Thyroid gland (tissue), 4 donors: ENCODE measurements around the gene SARDH. TPM values are rescaled to one million over a fixed set of nuclear protein-coding genes. Genes with fewer than 3 reads are reported as not detected.

Source experiments
- DNase-seq, 2 donors: peaks; one replicate each; pipeline ENCODE4 v3.0.0-alpha.2; 2019
- H3K27ac ChIP-seq, 3 donors: fragments of 200-600 bp; sonication (generic); 1 replicate in 2 of 3; 2 replicates in 1 of 3; pipeline ENCODE4 v1.5.1; 2016 to 2019; ENCODE audit warnings: mild to moderate bottlenecking in 1 of 3, moderate library complexity in 1 of 3
- H3K27me3 ChIP-seq: fragments of 200-600 bp; sonication (generic); one replicate; pipeline ENCODE4 v1.5.1; 2019
- H3K36me3 ChIP-seq, 2 donors: fragments of 200-600 bp; sonication (generic); one replicate each; pipeline ENCODE4 v1.5.1; 2016 to 2019
- H3K4me1 ChIP-seq, 2 donors: fragments of 200-600 bp; sonication (generic); one replicate each; pipeline ENCODE4 v1.5.1; 2017 to 2019
- H3K4me3 ChIP-seq, 3 donors: fragments of 200-600 bp; sonication (generic); replicated peaks in 1 of 3; 1 replicate in 2 of 3; 2 replicates in 1 of 3; pipeline ENCODE4 v1.5.1; 2016; ENCODE audit warnings: mild to moderate bottlenecking in 1 of 3
- H3K9me3 ChIP-seq: fragments of 200-600 bp; sonication (generic); one replicate; pipeline ENCODE4 v1.5.1; 2017
- POLR2A ChIP-seq, 2 donors: fragments of 450-650 bp; IDR thresholded peaks; one replicate each; pipeline ENCODE4 v1.6.1; 2017; ENCODE audit warnings: antibody characterized with exemption in 2 of 2, mild to moderate bottlenecking in 2 of 2, moderate library complexity in 1 of 2
- WGBS, 2 donors: methylation state at CpG; one replicate each; pipeline ENCODE4 v1.1.5; 2017; 5-methylcytosine and 5-hydroxymethylcytosine counted together
- intact Hi-C: fragments of 100-400 bp; cut with DNase I; formaldehyde crosslinking; loops from one replicate; pipeline ENCODE4 v1.15.1; 2023
- total RNA-seq, 4 donors: library from RNA; depleted of rRNA; stranded (reverse); fragments of >200 nt; gene quantifications; one replicate each; pipeline ENCODE4 v1.2.3, GENCODE V29; 2016
- TF ChIP-seq, protein P1 (sequence below), 6 experiments: fragments of 200-600 bp in 3 of 6; fragments of 450-650 bp in 3 of 6; sonication (generic) in 3 of 6; IDR thresholded peaks; one replicate each; pipeline ENCODE4 v1.5.1; 2016 to 2019; ENCODE audit warnings: antibody characterized with exemption in 6 of 6, mild to moderate bottlenecking in 2 of 6, inconsistent platforms in 1 of 6, moderate library complexity in 1 of 6

SARDH gene, protein sequence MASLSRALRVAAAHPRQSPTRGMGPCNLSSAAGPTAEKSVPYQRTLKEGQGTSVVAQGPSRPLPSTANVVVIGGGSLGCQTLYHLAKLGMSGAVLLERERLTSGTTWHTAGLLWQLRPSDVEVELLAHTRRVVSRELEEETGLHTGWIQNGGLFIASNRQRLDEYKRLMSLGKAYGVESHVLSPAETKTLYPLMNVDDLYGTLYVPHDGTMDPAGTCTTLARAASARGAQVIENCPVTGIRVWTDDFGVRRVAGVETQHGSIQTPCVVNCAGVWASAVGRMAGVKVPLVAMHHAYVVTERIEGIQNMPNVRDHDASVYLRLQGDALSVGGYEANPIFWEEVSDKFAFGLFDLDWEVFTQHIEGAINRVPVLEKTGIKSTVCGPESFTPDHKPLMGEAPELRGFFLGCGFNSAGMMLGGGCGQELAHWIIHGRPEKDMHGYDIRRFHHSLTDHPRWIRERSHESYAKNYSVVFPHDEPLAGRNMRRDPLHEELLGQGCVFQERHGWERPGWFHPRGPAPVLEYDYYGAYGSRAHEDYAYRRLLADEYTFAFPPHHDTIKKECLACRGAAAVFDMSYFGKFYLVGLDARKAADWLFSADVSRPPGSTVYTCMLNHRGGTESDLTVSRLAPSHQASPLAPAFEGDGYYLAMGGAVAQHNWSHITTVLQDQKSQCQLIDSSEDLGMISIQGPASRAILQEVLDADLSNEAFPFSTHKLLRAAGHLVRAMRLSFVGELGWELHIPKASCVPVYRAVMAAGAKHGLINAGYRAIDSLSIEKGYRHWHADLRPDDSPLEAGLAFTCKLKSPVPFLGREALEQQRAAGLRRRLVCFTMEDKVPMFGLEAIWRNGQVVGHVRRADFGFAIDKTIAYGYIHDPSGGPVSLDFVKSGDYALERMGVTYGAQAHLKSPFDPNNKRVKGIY
- total RNA-seq: 1 to 10 TPM in 3 of 4 donors, not detected in 1; 2.2 to 6.2 (median 3.3) TPM

DNA sequence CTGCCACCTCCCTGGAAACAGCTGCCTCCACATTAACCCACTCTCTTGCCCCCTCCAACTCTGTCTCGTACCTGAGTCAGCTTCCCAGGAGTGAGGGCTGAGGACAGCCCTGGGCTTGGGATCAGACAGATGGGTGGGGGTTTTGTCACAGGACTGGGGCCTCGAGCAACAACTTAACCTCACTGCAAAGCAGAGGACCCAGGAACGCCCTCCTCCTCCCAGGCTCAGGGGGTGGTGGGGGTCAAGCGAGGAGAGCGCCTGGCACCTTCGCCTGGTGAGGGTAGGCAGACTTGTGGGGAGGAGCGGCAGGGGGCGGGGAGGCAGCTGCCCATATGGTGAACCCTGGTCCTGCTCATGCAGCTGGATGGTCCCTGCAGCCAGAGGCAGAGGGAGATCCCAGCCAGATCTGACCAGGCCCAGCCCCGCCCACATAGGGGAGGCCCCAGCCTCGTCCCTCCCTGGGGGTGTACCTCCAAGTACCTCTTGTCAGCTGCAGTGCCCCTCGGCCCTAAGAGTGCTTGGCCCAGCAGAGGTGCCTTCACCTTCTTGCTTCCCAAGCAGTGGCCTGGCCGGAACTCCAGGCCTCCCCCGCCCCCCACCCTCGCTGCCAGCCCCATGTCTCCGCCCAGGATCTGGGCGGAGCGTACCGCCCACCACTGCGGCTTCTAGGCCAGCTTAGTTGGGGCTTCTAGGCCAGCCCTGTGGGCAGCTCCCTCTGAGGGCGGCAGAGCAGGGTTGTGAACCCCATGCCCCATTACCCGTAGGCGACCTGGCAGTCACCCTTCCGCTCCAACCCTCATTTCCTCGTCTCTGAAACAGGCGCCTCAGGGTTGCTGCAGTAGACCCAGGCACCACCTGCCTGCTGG is at the start of gene SARDH:
Gene SARDH (minus strand): TSS at position 579 of the 866 bp plus-strand sequence. CDS start 4,179 bp downstream, outside the sequence.
- H3K4me3 ChIP-seq: no peak within 1 kb of the TSS
- H3K36me3 ChIP-seq: no peaks in the 10 kb centered on the region
- H3K4me1 ChIP-seq: peaks cover 15 to 20% of the 10 kb centered on the region in 2 donors
- TF ChIP-seq POLR2A (IDR thresholded peaks at IDR 0.05): no peak
- TF ChIP-seq, protein P1, sequence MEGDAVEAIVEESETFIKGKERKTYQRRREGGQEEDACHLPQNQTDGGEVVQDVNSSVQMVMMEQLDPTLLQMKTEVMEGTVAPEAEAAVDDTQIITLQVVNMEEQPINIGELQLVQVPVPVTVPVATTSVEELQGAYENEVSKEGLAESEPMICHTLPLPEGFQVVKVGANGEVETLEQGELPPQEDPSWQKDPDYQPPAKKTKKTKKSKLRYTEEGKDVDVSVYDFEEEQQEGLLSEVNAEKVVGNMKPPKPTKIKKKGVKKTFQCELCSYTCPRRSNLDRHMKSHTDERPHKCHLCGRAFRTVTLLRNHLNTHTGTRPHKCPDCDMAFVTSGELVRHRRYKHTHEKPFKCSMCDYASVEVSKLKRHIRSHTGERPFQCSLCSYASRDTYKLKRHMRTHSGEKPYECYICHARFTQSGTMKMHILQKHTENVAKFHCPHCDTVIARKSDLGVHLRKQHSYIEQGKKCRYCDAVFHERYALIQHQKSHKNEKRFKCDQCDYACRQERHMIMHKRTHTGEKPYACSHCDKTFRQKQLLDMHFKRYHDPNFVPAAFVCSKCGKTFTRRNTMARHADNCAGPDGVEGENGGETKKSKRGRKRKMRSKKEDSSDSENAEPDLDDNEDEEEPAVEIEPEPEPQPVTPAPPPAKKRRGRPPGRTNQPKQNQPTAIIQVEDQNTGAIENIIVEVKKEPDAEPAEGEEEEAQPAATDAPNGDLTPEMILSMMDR (IDR thresholded peaks at IDR 0.05): no peak
- no peaks in the 10 kb centered on the region for H3K9me3 ChIP-seq
- no peaks in the 10 kb centered on the region for H3K27me3 ChIP-seq
- intact Hi-C loops: no loop called here
- WGBS, 2 donors: 25 to 33% methylated on average over 9 to 11 of the region's 25 CpGs
- H3K27ac ChIP-seq: peak within 1 kb of the TSS in 1 of 3 donors; percentile 46
- DNase-seq: peak; percentile 68 to 80

DNA sequence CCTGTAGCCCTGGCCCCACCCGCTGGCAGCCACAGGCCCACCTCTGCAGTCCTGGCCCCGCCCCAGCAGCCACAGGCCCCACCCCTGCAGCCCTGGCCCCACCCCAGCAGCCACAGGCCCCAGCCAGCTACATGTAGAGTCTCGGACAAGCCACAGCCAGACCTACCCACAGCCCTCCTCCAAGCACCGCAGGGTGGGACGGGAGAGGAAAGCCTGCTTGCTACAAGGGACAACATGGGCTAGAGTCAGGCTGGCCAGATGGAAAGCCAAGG is 49.5 kb upstream of the SARDH start:
- Histone ChIP-seq H3K9me3 (no peaks in the 10 kb centered on the region), H3K36me3 (no peaks in the 10 kb centered on the region), H3K4me3 (no peak overlapping the region), H3K4me1 (peaks cover 10 to 26% of the 10 kb centered on the region in 2 donors), H3K27ac (no peak overlapping the region), H3K27me3 (no peaks in the 10 kb centered on the region)
- intact Hi-C loops: no loop called here
- TF ChIP-seq, protein P1 (IDR thresholded peaks at IDR 0.05): no peak
- TF ChIP-seq POLR2A (IDR thresholded peaks at IDR 0.05): no peak
- DNase-seq: no peak
- 100% methylated on average over 2 to 4 of the region's 5 CpGs for WGBS, 2 donors

DNA sequence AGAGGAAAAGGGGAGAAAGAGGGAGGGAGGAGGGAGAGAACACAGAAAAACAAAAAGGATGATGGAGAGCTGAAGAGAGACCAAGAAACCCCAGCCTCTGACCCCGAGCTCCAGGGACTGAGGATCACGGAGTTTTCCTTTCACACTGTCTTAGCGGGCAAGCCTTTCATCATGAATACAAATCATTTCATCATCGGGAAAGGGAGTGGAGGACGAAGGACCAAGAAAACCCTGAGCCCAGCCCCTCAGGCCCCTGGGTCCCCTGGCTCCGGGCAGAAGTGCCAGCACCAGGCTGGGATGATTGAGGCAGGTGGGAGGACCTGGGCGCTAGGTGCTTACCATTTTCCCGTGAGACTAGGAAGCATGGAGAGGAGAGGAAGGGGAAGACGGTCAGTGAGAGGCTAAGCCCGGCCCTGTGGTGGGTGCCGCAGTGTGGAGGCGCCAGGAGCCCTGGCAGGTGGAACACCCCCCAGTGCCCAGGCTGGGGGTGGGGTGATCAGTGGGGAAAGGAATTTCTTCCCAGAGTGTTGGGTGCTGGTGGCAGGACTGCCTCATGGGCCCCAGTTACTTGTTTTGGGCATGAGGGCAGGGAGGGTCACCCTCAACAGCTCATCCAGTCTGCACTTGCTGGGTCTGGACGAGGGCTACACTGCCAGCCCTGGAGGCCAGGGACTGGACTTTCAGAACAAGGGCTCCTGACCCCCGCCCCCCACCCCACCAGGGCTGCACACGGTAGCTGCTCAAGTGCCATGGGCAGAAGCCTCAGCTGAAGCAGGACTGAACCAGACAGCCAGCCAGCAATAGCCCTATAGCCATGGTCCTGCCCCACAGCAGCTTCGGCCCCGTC is 49.0 kb upstream of the SARDH start:
- no peak for TF ChIP-seq POLR2A (IDR thresholded peaks at IDR 0.05)
- TF ChIP-seq, protein P1 (IDR thresholded peaks at IDR 0.05): no peak
- H3K27me3 ChIP-seq: no peaks in the 10 kb centered on the region
- intact Hi-C loops: no loop called here
- no peaks in the 10 kb centered on the region for H3K36me3 ChIP-seq
- peaks cover 10 to 26% of the 10 kb centered on the region in 2 donors for H3K4me1 ChIP-seq
- no peak overlapping the region for H3K27ac ChIP-seq
- DNase-seq: no peak
- 88 to 90% methylated on average over 12 to 16 of the region's 17 CpGs for WGBS, 2 donors
- no peak overlapping the region for H3K4me3 ChIP-seq
- H3K9me3 ChIP-seq: no peaks in the 10 kb centered on the region

DNA sequence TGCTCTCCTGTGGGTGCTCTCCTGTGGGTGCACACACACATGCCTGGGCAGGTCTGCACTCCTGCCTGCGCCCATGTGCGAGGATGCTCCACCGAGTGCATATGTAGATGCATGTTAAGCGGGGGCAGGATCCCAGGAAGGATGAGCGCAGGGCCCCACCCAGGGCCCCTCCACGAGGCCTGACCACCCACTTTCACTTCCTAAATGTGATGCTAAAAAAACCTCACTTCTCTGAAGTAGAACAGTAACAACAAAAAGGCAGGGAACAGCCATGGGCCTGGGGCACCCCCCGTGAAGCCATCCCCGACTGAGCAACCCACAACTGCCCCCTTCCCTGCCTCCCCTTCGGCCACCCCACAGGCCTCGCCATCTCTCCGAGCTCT is 48.2 kb upstream of the SARDH start:
- intact Hi-C loops: no loop called here
- H3K27me3 ChIP-seq: no peaks in the 10 kb centered on the region
- peaks cover 10 to 26% of the 10 kb centered on the region in 2 donors for H3K4me1 ChIP-seq
- H3K36me3 ChIP-seq: no peaks in the 10 kb centered on the region
- no peak for DNase-seq
- H3K4me3 ChIP-seq: no peak overlapping the region
- TF ChIP-seq POLR2A (IDR thresholded peaks at IDR 0.05): no peak
- TF ChIP-seq, protein P1 (IDR thresholded peaks at IDR 0.05): no peak
- no peak overlapping the region for H3K27ac ChIP-seq
- WGBS, 2 donors: 94 to 95% methylated on average over 10 to 11 of the region's 11 CpGs
- H3K9me3 ChIP-seq: no peaks in the 10 kb centered on the region
